Peyer's patch (tissue), 4 donors: ENCODE results near the gene SPATA9.

Source experiments
- POLR2A ChIP-seq, 2 donors: fragments of 450-650 bp; IDR thresholded peaks; one replicate each; pipeline ENCODE4 v1.5.1; 2017; ENCODE audit warnings: antibody characterized with exemption in 2 of 2, mild to moderate bottlenecking in 2 of 2, moderate library complexity in 2 of 2
- TF ChIP-seq, protein P1 (sequence below), 6 experiments: fragments of 450-650 bp in 4 of 6; fragments of 200-600 bp in 2 of 6; sonication (generic) in 1 of 6; IDR thresholded peaks; one replicate each; pipeline ENCODE4 v1.5.1; 2017 to 2019; ENCODE audit warnings: antibody characterized with exemption in 6 of 6, mild to moderate bottlenecking in 3 of 6, moderate library complexity in 1 of 6

- TF ChIP-seq, protein P1, sequence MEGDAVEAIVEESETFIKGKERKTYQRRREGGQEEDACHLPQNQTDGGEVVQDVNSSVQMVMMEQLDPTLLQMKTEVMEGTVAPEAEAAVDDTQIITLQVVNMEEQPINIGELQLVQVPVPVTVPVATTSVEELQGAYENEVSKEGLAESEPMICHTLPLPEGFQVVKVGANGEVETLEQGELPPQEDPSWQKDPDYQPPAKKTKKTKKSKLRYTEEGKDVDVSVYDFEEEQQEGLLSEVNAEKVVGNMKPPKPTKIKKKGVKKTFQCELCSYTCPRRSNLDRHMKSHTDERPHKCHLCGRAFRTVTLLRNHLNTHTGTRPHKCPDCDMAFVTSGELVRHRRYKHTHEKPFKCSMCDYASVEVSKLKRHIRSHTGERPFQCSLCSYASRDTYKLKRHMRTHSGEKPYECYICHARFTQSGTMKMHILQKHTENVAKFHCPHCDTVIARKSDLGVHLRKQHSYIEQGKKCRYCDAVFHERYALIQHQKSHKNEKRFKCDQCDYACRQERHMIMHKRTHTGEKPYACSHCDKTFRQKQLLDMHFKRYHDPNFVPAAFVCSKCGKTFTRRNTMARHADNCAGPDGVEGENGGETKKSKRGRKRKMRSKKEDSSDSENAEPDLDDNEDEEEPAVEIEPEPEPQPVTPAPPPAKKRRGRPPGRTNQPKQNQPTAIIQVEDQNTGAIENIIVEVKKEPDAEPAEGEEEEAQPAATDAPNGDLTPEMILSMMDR (IDR thresholded peaks at IDR 0.05), result no peak
- TF ChIP-seq POLR2A (IDR thresholded peaks at IDR 0.05), result no peak
Observed at GRCh38 chr5:95643152-95643551, 39.6 kb downstream of the SPATA9 start.
